HepG2 (cell line): ENCODE data around the gene USP24.

Source experiments
- CCAR2 ChIP-seq: fragments of 200-400 bp; formaldehyde crosslinking; optimal IDR thresholded peaks from 2 replicates; pipeline ENCODE3; 2018; ENCODE audit warnings: low read depth, mild to moderate bottlenecking, low read length, moderate library complexity
- CHD4 ChIP-seq: fragments of 200-600 bp; sonication (generic); IDR thresholded peaks from 2 replicates; pipeline ENCODE4 v1.7.0; 2017; ENCODE audit warnings: mild to moderate bottlenecking, low read length, borderline replicate concordance
- HBP1 ChIP-seq: IDR thresholded peaks from 2 replicates; pipeline ENCODE4 v1.6.1; 2016; ENCODE audit warnings: low read depth, control low read depth
- NFIC ChIP-seq: IDR thresholded peaks from 2 replicates; pipeline ENCODE4 v1.6.1; 2012; ENCODE audit warnings: mild to moderate bottlenecking, low read length, inconsistent platforms
- NR2C2 ChIP-seq: sonication (generic); formaldehyde crosslinking; IDR thresholded peaks from 2 replicates; pipeline ENCODE4 v1.4.0; 2020; ENCODE audit warnings: missing genetic modification reagents, mild to moderate bottlenecking, moderate library complexity, borderline replicate concordance
- PHF5A ChIP-seq: IDR thresholded peaks from one replicate; pipeline ENCODE4 v1.6.1; 2018; ENCODE audit warnings: low read depth, missing genetic modification reagents; ENCODE audit not compliant: unreplicated experiment
- POLR2A ChIP-seq, 2 experiments: IDR thresholded peaks; 2 replicates each; pipeline ENCODE4 v1.6.1; 2011; ENCODE audit warnings: low read depth in 2 of 2, low read length in 2 of 2, mild to moderate bottlenecking in 1 of 2, moderate library complexity in 1 of 2; ENCODE audit not compliant: insufficient read depth in 1 of 2

GRCh38 chr1:55057270-55057955 is 157.8 kb downstream of the USP24 start:
- TF ChIP-seq PHF5A (CRISPR knock-in tag) = no peak
- TF ChIP-seq CCAR2 = no peak
- TF ChIP-seq POLR2A (IDR thresholded peaks at IDR 0.05; ENCODE audit: insufficient read depth in 1 of 2, low read depth in 2 of 2, low read length in 2 of 2) = peak in 1 of 2 experiments; percentile 21; a peak in 1 of 4 replicates
- TF ChIP-seq HBP1 (CRISPR knock-in tag) = no peak
- no peak for TF ChIP-seq NR2C2 (CRISPR knock-in tag)
- TF ChIP-seq CHD4 = no peak
- no peak for TF ChIP-seq NFIC
